ENCODE measurements around the gene VAV3. TPM values are rescaled to one million over a fixed set of nuclear protein-coding genes. Genes with fewer than 3 reads are reported as not detected.

VAV3 gene
- total RNA-seq, 1 donor from 2014 or later, result 1.8 TPM

GRCh38 chr1:107930292-107930691 lies 34.7 kb downstream of the VAV3 start:
- no peak for TF ChIP-seq CTCF (IDR thresholded peaks at IDR 0.05; ENCODE audit: unreplicated experiment)
- no peak for DNase-seq (ENCODE audit: low spot score, unreplicated experiment)
- Mint-ChIP-seq H3K4me1 (ENCODE audit: low read depth) (peaks cover 5% of the 10 kb centered on the region), H3K4me3 (ENCODE audit: low read depth) (no peak overlapping the region), H3K27ac (no peak overlapping the region), H3K9me3 (ENCODE audit: low read depth) (no peaks in the 10 kb centered on the region), H3K36me3 (ENCODE audit: insufficient read depth) (no peaks in the 10 kb centered on the region), H3K27me3 (peaks cover 77% of the 10 kb centered on the region)

- Mint-ChIP-seq H3K27me3 (peaks cover 80% of the 10 kb centered on the region), H3K36me3 (ENCODE audit: insufficient read depth) (no peaks in the 10 kb centered on the region), H3K9me3 (ENCODE audit: low read depth) (no peaks in the 10 kb centered on the region), H3K4me1 (ENCODE audit: low read depth) (no peaks in the 10 kb centered on the region), H3K27ac (no peak overlapping the region), H3K4me3 (ENCODE audit: low read depth) (no peak overlapping the region)
- no peak for TF ChIP-seq CTCF (IDR thresholded peaks at IDR 0.05; ENCODE audit: unreplicated experiment)
- DNase-seq (ENCODE audit: low spot score, unreplicated experiment), result no peak
These were observed 37.2 kb downstream of the VAV3 start for GRCh38 chr1:107927820-107928219.

GRCh38 chr1:107926436-107927080 lies 38.4 kb downstream of the VAV3 start:
- no peak for TF ChIP-seq CTCF (IDR thresholded peaks at IDR 0.05; ENCODE audit: unreplicated experiment)
- Mint-ChIP-seq H3K4me1 (ENCODE audit: low read depth) (no peaks in the 10 kb centered on the region), H3K27ac (no peak overlapping the region), H3K9me3 (ENCODE audit: low read depth) (no peaks in the 10 kb centered on the region), H3K4me3 (ENCODE audit: low read depth) (no peak overlapping the region), H3K27me3 (peaks cover 76% of the 10 kb centered on the region), H3K36me3 (ENCODE audit: insufficient read depth) (no peaks in the 10 kb centered on the region)
- no peak for DNase-seq (ENCODE audit: low spot score, unreplicated experiment)

- Mint-ChIP-seq H3K36me3 (ENCODE audit: insufficient read depth) (no peaks in the 10 kb centered on the region), H3K9me3 (ENCODE audit: low read depth) (no peaks in the 10 kb centered on the region), H3K27ac (no peak overlapping the region), H3K4me1 (ENCODE audit: low read depth) (no peaks in the 10 kb centered on the region), H3K27me3 (peaks cover 78% of the 10 kb centered on the region), H3K4me3 (ENCODE audit: low read depth) (no peak overlapping the region)
- no peak for DNase-seq (ENCODE audit: low spot score, unreplicated experiment)
- TF ChIP-seq CTCF (IDR thresholded peaks at IDR 0.05; ENCODE audit: unreplicated experiment), result no peak
These were observed 39.4 kb downstream of the VAV3 start for GRCh38 chr1:107925565-107925964.

- no peaks in the 10 kb centered on the region for H3K9me3 Mint-ChIP-seq (ENCODE audit: low read depth)
- H3K27me3 Mint-ChIP-seq, result peaks cover 69% of the 10 kb centered on the region
- no peaks in the 10 kb centered on the region for H3K4me1 Mint-ChIP-seq (ENCODE audit: low read depth)
- no peaks in the 10 kb centered on the region for H3K36me3 Mint-ChIP-seq (ENCODE audit: insufficient read depth)
- no peak overlapping the region for H3K27ac Mint-ChIP-seq
- no peak for DNase-seq (ENCODE audit: low spot score, unreplicated experiment)
- H3K4me3 Mint-ChIP-seq (ENCODE audit: low read depth), result no peak overlapping the region
- no peak for TF ChIP-seq CTCF (IDR thresholded peaks at IDR 0.05; ENCODE audit: unreplicated experiment)
These were observed 44.0 kb downstream of the VAV3 start for GRCh38 chr1:107920999-107921398.

Measured in progenitor cell of endocrine pancreas (in vitro differentiated cells).